ENCODE results near the gene CDYL2.

CDYL2 gene

DNA sequence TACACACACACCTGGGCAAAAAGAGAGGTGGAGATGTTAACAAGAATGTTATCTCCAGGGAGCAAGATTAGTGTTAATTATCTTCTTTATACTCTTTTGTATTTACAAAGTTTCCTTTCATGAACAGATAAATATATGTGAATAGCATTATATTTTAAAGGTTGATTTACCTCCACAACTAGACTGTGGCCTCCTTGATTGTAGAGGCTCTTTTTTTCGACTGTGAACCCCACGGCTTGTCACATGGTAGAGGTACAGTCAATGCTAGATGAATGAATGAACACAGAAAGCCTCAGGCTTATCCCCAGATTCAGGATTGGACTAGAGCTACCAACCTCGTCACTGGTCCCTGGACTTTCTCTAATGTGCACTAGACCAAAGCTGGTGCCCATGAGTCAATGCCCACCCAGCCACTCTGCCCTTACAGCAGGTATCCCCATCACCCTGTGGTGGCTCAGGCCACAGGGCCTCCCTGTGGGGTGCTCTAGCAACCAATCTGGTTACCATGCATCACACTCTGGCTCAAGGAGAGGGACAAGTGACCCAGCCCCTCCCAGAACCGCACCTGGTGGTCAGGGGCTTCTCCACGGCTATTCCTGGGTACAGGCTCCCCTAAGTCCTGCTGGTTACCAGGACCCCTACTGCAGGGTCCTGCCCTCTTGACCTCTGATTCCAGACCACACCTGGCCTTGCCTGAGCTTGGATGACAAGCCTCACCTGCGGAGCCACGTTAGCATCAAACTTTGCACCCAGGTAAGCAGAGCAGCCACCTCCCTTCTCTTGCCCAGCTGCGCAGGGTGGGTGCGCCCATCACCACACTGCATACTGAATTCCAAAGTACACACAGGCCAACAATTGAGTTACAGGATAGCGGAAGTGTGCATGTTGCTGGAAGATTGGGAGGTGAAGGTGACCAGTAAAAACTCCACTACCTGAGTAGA lies 101.0 kb downstream of the CDYL2 start:
- DNase-seq = no peak

DNA sequence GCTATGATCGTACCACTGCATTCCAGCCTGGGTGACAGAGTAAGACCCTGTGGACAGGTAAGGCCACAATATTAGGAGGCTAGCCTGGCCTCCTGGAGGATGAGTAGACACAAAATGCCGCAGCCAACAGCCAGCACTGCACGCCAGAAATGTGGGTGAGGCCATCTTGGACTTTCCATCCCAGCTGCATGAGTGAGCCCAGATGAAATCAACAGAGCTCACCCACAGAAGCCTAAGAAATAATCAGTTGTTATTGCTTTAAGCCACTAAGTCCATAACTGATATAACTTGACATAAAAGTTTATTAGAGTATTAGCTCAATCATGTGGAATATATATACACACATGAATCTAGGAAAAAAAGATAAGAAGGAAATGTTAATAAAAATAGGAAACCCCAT lies 101.7 kb downstream of the CDYL2 start:
- no peak for DNase-seq

DNA sequence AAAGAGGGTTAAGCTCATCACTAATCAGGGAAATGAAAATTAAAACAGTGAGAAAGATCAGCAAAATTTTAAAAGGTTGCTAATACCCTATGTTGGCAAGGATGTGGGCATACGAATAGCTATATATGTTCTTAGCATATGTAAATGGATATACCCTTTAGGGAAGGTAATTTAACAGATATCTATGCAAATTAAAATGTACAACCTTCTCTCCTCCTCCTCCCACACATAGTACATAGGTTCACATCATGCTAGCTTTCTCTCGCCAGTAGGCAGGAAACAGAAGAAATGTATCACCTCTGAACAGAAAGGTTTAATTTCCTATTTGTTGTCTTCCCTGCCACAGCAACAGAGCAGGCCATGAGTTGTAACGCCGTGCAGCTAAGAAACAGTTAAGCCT lies 103.8 kb downstream of the CDYL2 start:
- no peak for DNase-seq

DNA sequence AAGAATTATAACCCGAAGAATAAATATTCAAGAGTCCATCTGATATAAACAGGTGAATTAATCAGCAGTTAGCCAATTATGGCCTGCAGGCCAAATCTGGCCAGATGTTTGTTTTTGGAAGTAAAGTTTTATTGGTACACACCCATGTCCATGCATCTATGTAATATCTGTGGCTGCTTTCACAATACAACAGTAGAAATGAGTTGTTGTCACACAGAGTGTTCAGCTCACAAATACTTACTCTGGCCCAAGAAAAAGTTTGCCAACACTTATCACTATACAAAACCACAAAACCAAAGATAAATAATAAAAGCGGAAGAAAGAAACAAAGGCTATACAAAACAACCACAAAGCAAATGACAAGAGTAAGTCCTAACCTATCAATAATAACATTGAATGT lies 109.4 kb downstream of the CDYL2 start:
- no peak for DNase-seq

DNA sequence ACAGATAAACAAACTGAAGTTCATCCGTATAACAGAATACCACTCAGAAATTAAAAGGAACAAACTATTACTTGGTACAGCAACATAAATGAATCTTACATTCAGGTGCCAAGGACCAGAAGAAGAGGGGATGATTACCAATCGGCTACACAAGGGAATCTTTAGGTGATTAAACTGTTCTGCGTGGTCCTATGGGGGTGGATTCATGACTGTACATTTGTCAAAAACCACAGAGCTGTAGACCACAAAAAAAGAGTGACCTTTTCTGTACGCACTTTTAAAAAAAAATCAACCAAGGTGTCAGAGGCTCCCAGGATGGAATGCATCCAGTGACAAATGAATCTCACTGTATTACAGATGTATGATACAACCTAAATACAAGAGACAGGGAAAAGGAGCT lies 110.8 kb downstream of the CDYL2 start:
- no peak for DNase-seq

DNA sequence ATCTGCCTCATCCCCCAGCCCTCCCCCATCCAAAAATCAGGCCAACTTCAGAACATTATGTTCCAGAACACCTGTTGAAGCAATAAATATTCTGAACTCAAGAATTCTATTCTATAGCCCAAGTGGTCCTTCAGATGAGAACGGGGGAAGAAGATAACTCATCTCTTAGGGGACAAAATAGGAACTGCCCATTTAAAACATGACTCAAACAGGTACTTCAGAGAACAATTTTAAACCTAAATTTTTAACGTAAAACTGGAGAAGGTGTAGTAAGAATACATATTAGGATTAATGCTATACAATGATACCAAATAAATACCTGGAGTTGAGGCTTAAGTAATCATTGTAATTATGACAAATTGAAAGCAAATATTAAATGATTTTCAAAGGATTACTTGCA lies 112.1 kb downstream of the CDYL2 start:
- no peak for DNase-seq

DNA sequence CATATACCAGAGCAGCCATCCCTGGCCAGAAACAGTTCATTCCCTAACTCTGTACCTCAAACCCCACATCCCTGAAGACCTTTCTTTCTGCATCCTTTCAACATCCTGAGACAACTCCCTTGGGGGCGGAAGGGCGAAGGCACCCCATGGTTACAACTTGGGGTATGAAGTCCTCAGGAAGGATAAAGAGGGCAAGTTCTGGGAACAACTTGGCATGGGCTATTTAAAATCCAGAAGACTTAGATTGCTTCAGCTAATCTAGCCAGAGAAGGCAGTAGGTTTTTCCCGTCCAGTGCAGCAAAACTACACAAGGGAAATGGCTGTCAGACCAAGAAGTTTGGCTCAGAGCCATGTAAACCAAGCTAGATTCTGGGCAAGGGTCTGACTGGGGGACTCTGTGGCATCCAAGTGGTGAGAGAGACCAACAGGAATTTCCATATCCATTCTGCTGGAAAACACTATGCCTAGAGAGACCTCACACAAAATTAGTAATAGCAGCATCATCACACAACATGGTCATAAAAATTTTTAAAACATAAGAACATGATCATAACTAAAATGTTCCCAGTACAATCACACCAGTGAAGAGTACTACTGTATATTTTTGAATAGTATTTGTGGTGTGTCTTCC lies 113.2 kb downstream of the CDYL2 start:
- no peak for DNase-seq

DNA sequence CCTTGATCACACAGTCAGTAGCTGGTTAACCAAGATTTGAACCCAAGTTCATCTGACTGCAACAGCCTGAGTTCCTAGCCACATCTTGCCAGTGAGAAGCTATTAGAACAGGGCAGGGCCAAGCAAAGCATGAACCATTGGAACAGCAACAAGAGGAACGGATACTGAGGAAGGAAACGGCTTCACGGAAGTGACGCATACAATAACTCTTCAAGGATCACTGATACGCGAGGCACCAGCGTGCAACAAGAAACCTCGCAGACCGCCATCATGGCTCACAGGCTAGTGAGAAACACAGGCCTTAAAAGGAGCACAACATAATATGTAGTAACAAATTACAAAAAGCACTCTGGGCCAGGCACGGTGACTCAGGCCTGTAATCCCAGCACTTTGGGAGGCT lies 114.9 kb downstream of the CDYL2 start:
- no peak for DNase-seq

DNA sequence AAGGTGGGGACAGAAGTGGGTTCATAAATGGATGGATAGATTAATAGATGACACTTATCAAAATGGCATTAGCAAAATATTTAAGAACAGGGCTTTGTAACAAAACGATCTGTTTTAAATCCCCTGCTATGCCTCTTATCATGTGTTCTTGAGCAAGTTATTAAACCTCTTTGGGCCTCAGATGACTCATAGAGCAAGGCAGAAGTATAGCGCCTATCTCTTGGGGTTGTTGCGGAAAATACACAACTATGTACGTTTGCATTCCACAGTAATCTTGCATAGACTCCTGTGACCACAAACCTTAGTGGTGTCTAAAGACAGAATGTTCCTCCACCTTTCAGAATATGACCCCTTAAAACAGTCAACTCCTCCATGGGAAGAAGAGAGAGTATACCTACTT lies 116.8 kb downstream of the CDYL2 start:
- DNase-seq = no peak

DNA sequence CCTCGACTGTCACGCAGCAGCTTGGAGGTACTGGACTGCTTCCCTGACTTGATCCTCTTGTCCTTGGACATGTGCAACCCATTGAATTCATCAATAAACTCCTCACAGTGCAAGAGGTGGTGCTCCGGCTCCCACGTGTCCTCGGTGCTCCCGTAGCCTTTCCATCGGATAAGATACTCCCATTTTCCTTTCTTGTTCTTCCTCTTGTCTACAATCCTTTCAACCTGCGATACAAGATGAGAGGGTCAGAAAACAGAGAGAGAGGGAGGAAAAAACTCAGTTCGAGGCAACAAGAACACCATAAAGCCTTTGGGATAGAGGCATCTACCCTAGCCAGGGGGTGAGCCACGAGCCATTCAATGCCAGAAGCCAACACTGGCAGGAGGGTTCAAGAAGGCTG lies 119.5 kb downstream of the CDYL2 start:
- no peak for DNase-seq

DNA sequence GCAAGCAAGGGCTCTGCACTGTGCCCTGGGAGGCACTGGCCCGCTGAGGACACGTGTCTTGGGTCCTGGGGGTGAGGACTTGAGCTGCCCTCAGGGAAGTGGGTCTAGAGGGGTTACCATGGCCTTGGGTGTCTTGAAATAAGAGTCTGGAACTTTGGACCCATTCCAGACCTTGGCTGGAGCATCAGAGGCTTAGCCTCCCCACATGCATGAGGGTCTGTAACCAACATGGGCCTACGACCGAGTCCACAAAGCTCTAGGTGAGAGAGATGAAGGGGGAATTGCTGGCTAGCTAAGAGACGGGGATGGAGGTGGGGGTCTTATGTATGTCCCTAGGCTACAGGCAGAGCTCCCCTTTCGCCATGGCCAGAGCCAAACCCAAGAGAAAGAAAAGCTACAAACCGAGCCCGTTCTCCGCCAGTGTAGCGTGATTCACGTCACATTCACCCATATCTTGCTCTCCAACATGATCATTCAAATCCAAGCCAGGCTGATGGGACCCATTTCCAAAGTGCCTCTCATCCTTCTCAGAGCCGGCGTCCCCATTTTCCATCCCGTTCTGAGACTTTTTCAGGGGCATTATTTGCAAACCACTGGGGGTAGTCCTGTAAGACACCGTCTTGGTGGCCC lies 120.1 kb downstream of the CDYL2 start:
- no peak for DNase-seq

DNA sequence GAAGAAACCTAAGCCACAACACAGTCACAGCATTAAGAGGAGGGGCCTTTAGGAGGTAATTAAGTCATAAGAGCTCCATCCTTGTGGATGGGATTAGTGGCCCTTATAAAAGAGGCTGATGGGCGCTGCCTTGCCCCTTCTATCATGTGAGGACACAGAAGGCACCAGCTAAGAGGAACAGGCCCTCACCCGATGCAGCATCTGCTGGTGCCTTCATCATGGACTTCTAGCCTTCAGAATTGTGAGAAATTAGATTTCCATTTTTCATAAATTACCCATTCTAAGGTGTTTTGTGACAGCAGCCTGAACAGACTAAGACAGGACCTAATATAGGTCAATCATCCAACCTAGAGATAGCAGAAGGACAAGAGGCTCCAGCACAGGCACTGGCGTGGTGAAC lies 120.8 kb downstream of the CDYL2 start:
- DNase-seq = no peak

DNA sequence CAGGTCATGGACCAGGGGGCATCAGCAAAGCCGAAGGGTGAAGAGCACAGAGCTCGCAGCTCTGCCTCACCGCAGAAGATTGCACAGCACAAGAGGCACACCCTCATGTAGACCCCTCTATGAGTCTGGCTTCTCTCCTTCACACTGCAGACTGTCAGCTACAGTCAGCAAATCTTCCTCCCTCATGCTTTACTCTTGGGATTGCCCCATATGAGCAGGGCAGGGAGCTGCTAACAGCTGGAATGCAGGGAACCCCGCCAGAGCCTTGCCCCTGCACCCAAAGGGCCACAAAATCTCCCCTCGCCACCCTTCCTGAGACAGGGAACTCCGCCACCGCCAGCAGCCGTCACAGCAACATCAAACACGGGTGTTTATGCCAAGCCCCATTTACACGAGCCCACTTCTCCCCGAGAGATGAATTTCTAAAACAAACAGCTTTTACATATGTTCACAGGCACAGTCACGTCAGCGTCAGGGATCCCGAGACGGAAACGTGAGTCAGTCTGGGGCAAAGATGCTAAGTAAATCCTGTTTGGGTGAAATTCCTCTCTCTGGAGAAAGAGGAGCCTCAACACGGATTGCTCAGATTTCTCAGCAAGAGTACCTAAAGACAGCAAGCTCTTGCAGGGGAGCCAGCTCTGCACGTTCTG lies 121.9 kb downstream of the CDYL2 start:
- no peak for DNase-seq

DNA sequence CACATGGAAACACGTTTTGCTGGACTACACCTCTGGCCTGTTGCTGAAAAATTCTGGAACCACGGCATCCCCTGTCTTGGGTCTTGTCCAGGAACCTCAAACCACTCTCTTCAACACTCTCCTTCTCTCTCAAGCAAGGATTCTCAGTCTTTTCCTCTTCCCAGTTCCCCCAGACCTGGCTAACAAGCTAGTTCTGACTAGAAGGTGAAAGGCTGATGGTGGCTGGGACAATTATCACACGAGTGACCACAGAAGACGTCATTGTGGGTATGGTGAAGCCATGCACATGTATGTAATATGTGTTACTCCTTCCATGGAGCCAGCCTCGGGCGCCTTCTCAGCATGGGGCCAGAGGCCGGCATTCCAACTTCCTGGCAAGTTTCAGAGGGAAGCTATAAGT lies 123.0 kb downstream of the CDYL2 start:
- no peak for DNase-seq

DNA sequence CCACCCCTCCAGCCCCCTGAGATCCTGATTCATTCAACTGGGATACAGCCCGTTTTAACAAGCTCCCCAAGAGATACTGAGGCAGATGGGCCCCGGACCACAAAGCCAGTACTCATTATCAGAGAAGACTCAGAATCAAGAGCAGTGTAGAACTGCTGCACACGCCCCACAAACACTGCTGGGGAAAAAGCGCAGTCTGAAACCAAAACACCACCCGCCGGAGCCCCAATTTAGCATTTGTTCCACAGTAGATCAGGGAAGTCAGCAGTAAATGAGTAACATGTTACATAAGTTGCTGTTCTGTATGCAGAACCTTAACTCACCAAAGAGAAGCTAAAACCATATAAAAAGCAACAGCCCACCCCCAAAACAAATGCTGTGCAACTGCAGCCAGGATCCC lies 123.6 kb downstream of the CDYL2 start:
- DNase-seq = no peak

DNA sequence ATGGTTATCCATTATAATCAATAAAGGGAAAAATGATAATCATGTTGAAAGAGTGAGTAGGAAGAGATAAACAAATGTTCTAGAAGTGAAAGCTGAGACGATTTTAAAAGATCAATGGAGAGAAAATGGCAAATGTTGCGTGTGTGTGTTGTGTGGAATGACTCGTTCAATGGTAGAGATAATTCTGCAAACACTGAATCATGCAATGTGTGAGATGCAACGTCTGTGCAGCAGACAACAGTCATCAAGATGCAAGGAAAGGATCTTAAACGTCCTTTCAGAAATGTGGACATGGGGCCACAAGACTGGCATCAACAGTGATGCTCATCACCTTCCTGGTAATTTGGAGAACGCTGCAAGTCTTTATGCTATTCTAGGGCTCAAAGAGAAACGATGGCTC lies 124.4 kb downstream of the CDYL2 start:
- DNase-seq = no peak

DNA sequence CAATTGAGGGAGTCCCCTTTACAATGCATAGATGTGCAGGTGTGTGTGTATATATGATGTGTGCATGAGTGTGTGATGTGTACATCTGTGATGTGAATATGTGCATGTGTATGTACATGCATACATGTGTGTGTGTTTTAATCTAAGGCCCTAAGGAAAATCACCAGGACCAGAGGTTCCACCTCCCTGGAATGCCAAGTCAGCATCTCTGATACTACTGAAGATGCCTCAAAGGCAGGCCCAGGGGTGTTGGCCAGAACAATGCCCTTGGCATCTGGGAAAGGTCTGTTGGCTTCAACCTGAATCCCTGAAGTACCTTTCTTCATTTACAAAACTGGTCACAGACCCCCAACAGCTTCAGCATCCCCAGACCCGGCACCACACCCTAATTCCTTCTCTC lies 129.5 kb downstream of the CDYL2 start:
- no peak for DNase-seq

DNA sequence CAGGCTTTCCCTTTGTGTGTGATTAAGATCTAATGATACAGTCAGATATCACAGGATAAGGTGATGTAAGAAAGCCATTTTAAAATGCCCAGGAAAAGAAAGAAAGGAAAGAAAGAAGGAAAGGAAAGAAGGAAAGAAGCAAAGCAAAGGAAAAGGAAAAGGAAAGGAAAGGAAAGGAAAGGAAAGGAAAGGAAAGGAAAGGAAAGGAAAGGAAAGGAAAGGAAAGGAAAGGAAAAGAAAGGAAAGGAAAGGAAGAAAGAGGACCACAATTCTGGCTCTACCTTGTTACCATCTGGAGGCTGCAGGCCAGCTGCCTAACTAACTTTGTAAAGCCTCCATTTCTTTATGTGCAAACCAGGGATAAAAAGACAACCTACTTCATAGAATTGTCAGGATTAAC lies 132.0 kb downstream of the CDYL2 start:
- DNase-seq = no peak

DNA sequence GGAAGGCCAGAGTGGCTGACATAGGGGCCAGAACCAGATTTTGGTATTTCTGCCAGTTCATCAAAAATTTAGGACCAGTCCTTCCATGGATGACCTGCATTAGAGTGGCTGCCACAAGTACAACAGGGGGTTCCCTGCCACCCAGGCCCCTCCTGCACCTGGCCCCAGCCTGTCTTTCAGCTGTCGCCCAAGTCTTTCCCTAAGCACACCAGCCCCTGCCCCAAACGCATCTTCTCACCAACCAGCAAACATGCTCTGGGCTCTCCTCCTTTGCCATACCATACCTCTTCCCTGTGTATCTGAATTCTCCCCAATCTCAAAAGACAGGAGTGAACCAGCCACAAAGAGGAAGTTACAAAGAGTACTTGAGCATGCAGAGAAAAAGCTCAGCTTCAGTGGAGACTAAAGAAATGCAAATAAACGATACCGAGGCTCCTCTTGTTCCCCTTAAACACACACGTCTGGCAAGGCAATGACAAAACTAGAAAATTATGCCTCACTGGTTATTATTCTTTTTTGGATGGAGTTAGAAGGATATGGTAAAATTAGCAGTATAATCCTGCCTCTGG lies 133.0 kb downstream of the CDYL2 start:
- no peak for DNase-seq

DNA sequence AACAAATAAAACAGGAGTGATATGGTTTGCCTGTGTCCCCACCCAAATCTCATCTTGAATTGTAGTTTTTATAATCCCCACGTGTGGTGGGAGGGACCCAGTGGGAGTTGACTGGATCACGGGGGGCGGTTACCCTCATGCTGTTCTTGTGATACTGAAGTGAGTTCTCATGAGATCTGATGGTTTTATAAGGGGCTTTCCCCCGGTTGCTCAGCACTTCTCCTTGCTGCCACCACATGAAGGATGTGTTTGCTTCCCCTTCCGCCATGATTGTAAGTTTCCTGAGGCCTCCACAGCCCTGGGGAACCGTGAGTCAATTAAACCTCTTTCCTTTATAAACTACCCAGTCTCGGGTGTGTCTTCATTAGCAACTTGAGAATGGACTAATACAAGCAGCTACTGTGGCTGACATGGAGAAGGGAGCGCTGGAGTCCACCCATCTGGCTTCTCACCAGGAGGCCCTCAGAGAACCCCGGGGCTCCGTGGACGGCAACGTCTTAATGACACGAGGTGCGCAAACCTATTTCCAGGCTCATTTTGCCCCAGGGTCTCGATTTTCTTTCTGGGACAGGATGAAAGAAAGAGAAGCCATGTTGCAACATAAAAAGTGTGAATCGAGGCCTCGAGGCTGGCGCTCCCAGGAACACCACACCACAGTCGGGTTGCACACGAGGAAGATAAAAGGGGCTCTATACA lies 134.1 kb downstream of the CDYL2 start:
- DNase-seq = no peak

DNA sequence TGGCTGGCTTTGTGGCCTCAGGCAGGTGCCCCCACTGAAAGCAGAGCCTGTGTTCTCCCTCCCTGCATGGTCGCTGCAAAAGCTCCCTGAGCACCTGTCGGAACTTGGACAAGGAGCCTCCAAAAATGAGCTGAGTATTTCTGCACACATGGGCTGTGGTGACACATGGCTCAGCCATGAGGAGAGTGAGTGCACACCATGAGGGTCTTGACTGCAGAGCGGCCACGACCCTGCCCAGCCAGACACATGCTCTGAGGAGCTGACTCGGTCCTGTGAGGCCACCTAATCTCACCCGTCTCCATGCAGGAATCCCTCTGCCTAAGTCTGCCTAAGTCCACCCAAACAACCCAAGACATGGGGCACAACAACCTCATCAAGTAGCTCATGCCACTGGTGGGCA lies 134.7 kb downstream of the CDYL2 start:
- no peak for DNase-seq

DNA sequence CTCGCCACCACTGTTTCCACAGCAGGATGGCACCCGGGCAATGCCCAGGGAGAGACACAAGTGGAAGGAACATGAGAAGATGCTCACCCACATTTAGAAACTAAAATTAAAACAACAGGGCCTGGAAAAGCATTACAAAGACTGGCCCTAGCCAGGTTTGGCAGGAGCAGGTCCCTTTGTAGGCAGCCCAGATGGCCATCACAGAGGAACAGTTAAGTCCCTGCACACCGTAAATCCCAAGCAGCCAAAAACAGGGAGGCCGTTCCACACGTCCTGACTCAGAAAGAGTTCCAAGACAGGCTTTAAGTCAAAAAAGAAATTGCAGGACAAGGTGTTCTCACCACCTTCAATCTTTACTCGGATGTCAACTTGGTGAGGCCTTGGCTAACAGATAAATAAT lies 136.5 kb downstream of the CDYL2 start:
- no peak for DNase-seq

DNA sequence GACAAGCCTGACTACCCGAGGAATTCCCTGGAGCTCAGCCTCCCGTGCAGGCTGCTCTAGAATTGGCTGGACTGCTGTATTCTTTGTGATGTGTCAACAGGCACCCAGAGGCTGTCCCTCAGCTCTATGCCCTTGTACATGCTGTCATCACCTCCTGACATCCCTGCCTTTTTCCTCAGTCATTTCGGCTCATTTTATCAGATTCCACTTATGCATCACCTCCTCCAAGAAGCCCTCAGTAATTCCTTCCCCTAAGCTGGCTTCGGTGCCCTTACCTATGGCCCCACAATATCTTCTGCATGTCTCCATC lies 137.2 kb downstream of the CDYL2 start:
- no peak for DNase-seq

Data from NCI-H345 (cell line).